NCI-H82 treated with DMSO at 0.1 percent for 48 hours (cell line): Measurements from ENCODE around the gene NOTO.
"Not testable (repeated sequence)": the region's sequence is repeated elsewhere in the genome, so short reads cannot be mapped to it uniquely, and the experiment has no call there.

ENCODE experiments used
- DNase-seq: peaks from one replicate; lab custom pipeline; 2025; ENCODE audit not compliant: unreplicated experiment; lab: John Stamatoyannopoulos, UW

Gene NOTO, protein sequence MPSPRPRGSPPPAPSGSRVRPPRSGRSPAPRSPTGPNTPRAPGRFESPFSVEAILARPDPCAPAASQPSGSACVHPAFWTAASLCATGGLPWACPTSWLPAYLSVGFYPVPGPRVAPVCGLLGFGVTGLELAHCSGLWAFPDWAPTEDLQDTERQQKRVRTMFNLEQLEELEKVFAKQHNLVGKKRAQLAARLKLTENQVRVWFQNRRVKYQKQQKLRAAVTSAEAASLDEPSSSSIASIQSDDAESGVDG

DNA sequence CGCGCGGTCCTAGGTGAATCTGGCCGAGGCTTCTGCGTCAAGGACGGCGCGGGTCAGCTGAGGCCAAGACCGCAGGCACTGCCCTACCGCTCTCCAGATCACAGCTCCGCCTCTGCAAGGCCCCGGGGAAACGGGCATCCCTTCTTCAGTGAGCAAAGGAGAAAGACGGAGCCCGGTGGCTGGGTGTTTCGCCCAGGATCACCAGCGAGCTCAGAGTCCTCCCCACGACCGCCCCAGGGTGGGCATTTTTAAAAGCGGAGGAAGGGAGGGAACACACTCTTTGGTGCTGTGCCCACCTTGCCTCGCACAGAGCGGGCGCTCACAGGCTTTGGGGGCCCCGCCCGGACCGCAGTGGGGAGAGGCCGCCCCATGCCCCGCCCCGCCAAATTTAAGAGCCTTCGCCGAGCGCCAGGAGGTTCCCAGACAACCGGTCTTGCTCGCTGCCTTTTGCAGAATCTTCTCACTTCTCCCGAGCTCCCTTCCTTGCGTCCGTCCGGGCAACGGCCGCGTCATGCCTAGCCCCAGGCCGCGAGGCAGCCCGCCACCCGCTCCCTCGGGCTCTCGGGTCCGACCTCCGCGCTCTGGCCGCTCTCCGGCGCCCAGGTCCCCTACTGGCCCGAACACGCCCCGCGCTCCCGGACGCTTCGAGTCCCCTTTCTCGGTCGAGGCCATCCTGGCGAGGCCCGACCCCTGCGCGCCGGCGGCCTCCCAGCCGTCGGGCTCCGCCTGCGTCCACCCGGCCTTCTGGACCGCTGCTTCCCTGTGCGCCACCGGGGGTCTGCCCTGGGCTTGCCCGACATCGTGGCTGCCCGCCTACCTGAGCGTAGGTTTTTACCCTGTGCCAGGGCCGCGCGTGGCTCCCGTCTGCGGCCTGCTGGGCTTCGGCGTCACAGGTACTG lies at the start of gene NOTO:
NOTO (plus strand) TSS at position 419 of the 899 bp plus-strand sequence; CDS start at position 512, 93 bp downstream.
- no peak for DNase-seq

DNA sequence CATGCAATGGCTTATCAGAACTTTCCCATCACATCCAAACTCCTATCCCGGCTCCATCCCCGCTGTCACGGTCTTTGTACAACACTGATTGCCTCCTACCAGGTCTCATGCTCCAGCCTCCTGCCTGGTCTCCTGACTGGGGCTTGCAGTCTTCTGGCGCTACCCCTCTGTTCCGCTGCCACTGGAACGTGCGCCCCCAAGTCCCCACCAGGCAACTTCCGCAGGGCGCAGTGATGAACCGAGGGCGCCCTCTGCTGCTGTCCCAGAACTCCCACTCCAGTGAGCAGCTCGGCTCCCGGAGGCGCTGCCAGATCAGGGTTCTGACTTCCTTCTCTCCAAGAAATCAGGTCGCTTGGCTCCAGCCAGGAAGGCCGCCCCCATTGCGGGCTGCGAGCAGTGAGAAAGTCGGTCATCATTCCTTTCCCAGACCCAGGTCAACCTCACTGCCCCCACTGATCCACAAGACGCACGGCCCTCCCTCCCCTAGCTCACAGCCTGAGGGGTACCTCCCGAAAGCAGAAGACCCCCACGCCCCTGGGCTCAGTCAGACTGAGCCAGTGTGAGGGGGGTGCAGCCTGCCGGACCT lies 45.7 kb upstream of the NOTO start:
- DNase-seq, result peak; percentile 45

DNA sequence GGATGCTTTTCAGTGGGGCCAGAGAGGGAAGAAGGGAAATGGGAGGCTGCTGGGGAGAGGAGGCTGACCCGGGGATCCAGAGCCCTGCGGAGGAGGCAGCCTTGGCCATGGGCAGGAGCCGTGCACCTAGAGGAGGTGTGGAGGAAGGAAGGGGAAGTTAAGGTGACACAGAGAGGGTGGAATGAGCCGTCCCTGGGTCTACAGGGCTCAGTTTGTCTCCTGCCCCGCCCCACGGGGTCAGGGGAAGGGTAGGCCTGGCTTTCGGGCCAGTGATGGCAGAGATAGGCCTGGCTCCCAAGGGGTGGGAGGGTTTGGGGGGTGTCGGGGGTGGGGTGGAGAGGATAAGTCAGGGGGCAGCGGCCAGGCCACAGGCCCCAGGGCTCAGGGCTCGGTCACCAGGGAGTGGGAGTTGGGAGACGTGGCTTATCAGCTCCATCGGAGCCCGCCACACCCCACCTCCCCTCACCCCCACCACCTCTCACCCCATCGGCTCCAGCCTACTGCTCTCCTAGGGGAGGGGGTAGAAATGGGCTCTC lies 39.5 kb upstream of the NOTO start:
- no peak for DNase-seq

DNA sequence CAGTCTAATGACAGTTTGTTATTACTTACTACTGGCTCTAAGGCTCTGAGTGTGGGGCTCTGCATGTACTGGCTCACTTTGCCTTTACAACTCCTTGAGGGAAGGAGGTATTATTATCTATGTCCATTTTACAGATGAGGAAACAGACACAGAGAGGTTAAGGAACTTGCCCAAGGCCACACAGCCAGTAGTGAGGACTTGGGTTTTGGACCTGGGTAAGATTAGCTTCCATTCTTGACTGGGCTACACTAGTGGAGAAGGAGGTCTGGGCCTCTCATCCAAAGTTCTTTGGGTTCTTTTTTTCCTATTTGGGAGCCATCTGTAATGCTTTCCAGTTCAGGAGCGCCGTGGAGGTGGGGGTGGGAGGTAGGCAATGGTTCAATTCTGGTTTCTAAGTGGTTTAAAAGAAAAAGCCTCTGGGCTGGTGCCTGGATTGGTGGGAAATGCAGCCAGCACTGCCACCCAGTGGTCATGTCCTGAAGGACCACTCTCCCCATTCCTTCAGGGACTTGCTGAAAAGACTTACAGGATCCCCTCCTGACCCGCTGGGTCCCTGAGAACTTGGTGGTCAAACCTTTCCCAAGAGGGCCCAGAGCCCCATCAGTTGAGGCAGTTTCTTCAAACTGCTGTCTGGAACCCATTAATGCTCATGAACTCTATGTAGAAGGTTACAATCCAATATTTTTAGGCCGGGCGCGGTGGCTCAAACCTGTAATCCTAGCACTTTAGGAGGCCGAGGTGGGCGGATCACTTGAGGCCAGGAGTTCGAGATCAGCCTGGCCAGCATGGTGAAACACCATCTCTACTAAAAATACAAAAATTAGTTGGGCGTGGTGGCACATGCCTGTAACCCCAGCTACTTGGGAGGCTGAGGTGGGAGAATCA lies 38.6 kb upstream of the NOTO start:
- no peak for DNase-seq

DNA sequence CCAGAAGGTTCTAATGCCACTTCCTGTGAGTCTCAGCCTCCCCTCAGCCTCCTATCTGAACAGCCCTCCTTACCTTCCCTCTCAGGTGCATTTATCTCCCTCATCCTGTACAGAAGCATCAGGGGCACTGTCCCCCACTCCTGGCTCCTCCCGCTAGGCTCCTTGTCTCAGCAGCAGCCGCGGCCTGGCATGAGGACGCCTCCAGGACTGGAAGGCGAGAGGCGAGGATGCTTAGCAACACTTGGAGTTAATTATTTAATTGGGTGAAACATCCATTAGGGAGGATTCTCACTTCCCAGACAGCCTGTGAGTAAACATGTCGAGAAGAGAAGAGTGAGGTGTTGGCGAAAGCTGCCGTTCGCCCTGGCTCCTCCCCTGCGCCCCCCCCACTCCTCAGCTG lies 36.4 kb upstream of the NOTO start:
- not testable (repeated sequence) for DNase-seq

DNA sequence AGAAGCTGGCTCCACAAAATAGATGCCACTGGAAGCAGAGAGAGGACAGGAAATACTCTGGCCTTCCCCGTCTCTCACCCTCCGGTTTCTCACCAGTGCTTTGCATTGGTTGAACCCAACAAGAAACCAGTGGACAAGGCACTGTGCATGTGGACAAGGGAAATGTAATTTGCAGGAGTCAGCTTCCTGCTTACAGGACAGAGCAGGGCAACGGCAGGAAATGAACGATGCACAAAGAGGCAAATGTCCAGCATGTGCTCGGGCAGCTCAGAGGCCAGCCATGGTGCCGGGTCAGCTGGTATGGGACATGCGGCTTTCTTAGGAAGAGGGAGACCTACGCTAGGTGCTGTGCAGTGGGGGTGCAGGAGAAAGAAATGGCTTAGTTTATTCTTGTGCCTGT lies 35.6 kb upstream of the NOTO start:
- DNase-seq, result not testable (repeated sequence)

DNA sequence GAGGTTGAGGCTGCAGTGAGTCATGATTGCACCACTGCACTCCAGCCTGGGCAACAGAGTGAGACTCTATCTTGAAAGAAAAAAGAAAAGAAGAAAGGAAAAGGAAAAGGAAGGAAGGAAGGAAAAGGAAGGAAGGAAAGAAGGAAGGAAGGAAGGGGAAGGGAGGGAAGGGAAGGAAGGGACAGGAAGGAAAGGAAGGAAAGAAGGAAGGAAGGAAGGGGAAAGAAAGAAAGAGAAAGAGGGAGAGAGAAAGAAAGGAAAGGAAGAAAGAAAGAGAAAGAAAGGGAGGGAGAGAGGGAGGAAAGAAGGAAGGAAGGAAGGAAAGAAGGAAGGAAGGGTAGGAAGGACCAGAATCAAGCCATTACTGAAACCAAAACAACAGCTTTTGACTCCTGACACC lies 34.0 kb upstream of the NOTO start:
- not testable (repeated sequence) for DNase-seq

DNA sequence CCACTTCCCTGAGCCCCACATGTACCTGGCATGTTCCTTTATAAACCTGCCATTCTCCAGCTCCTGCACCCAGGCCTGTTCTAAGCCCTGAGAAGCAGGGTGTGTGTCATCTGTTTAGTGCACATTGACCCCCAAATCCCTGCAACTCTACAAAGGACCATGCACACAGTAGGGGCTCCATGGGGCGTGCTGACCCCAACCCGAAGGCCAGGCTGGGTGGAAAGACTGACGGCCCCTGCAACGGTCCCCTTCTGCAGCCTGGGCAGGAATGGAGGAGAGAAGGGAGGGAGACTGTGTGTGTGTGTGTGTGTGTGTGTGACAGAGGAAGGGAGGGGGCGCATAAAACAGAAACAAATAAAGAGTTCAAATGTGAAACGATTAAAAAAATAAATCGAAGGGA lies 32.0 kb upstream of the NOTO start:
- not testable (repeated sequence) for DNase-seq

DNA sequence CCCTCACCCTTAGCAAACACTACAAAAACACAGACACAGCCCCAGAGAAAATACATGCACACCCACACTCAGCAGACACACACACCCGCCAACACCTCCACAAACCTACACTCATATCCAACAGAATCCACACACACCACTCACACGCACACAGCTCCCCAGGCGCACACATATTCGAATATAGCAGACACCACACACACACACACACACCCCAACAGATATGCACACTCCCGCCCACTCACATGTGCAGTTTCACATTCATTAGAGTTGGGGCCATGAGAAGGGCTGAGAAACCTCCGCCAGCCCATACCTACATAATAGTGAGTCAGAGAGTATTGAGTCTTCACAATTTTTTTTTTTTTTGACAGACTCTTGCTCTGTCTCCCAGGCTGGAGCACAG lies 29.4 kb upstream of the NOTO start:
- no peak for DNase-seq

DNA sequence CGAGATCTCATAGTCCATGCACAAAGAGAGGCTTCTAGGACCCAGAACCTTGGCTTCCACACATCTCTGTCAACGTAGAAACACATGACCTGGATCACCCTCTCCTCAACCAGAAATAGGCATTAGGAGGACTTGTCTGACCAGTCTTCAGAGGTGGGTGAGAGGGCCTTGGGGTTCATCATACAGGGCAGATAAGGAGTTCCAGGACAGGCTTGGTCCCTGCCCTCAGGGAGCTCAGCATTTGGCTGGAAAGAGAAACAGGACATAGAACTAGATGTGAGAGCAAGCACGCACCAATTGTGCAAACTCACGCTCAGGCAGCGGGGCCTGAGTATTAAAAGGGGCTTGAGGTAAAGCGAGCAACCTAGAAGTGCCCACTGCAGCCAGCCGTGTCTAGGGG lies 28.6 kb upstream of the NOTO start:
- no peak for DNase-seq

DNA sequence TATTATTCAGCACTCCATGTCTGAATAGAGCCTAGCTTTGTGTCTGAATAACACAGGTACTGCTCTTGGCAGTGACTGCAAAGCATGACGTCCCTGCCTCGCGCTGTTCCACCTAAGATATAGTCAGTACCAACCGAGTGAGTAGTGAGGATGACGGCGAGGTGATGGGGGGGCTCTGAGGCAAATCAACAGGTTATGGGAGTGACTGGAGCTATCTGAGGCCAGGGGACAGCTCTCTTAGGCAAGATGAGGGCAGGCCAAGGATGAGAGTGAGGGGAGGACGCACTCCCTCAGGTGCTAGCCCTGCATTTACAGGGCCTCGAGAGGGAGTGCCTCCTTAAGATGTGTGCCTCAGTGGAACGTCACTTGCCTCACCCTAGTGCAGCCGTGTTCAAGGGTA lies 28.1 kb upstream of the NOTO start:
- no peak for DNase-seq

DNA sequence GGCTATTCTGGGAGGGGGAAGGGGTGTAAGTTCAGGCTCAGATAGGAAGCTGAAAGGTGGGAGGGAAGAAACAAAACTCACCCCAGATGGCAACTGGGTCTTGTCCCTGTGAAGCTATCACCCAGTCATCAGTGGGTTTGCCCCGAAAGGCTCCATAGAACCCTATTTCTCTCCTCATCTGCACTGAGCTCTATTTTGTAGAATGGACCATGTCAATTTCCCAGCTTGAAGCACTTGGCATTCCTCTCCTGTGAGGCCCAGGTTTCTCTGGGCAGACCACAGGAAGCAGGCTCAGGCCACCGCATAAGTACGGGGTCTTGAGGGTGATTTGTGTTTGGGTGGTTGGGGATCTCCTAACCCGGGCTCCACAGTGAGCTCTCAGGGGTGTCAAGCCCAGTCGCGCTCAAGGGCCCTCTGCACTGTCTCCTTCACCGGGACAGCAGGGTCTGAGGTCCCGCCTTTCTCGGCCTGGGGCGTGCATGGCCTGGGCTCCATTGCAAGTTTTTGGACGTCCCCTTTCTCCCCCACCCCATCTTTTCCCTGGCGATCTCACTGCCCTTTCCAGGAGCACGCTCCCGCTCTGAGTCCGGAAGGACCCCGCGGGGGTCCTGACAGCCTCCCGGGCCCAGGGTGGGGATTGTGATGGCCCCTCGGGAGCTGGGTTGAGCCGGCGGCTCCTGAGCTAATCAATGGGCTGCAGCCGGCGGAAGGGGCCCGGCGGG lies 27.3 kb upstream of the NOTO start:
- no peak for DNase-seq

DNA sequence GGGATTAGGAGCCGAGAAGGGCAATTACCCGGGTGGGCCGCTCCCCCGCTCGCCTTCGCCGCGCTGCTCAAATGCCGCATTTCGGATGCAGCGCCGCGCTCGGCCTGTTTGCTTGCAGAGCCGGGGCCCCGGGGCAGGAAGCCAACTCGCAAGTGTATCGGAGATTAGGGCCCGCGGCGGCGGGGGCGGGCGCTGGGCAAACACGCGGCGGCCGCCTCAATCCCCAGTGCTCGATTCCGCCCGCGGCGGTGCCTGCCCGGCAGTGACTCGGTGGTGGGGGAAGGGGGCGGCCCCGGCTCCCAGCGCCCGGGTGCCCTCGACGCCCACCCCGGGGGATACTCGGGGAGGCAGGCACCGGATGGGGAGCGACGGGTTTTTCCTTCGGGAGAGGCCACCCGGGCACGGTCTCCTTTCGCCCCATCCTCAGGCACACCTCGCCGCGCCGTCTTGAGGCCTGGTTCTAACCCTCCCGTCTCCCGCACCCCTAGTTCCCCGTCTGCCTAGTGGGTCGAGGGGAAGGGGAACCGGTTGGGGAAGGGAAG lies 26.6 kb upstream of the NOTO start:
- DNase-seq, result peak; percentile 15

DNA sequence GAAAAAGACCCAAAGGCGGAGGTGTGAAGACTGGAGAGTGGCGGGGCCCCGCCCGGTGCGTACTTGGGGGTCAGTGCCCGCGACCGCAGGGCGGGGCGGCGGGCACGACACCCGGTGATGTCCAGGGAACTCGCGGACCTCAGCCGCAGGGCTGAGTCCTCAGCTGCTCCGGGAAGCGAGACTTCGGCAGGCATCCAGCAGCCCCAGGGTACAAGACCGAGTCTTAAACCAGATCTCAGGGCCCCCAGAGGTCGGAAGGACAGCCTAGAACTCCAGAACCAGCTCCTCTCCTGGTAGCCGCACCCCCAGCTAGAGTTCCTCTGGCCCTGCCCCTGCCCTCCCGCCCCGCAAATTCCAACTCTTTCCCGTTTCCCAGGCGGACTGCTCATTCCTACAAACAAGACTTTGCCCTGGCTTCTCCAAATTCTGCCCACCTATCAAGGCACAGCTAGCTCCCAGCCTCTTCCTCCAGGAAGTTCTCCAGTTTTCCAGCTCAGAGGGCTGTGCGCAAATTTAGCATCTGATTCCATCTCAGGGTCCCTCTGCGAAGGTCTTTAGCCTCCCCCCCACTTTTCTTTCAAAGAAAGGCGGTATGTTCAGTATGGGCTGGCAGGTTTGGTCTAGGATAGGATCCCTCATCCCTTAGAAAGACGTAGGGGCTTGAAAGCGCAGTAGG lies 26.0 kb upstream of the NOTO start:
- DNase-seq, result no peak

DNA sequence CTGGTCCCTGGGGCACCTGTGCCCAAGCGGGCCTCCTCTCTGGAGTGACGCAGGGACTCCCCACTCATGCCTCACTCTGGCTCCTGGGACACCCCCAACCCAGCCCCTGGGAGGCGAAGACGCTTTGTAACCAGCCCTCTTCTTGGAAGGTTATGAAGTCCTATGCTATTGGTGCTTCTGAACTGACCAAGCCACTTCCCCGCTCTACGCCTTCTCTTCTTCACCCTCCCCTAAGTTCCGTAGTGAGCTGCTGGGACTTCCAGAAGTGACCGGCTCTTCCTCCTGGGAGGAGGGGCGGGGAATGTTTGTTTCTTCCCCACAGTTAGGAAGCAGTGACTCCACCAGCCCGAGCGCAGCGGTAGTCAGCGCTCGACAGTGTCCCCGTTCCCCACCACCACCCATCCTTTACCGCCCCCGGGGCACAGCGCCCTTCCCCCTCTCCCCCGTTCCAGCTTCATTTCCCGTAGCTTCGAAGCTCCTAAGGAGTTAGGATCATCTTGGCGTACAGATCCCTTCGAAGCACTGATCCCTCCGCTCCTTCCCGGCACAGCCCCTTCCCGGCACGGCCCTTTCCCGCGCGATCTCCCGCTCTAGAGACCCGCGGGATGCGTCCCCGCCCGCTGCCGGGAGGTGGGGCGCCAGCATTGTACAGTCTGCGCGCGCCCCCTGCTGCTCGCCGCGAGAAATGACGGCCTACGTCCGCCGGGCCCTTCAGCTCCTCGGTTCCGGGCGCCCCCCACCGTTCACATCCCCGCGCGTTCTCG lies 25.3 kb upstream of the NOTO start:
- peak; percentile 63 for DNase-seq

DNA sequence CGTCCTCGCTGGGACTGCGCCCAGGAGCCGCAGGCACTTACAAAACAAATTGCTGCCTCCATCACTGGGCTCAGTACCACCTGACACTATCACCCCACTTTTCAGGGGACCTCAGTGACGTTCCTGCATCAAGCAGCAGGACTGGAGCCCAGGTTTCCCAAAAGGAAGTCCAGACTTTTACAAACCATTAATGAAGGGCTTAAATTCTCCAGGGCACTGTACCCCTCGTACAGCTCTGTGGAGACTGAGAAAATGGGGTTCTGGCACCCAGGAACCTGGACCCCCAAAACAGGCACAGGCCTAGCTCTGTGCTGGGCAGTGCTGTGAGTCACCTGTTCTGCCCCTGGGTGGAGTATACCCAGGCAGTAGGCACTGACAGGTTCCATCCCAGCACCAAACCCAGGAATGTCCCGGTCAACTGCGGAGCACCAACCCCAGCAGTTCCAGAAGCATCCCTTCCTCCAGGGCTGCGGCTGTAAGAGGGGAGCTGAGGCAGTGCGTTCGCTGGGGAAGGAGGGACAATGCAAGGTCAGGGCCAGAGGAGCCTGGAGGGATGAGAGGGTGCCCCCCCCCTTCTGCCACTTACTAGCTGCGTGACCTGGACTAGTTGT lies 24.6 kb upstream of the NOTO start:
- no peak for DNase-seq

DNA sequence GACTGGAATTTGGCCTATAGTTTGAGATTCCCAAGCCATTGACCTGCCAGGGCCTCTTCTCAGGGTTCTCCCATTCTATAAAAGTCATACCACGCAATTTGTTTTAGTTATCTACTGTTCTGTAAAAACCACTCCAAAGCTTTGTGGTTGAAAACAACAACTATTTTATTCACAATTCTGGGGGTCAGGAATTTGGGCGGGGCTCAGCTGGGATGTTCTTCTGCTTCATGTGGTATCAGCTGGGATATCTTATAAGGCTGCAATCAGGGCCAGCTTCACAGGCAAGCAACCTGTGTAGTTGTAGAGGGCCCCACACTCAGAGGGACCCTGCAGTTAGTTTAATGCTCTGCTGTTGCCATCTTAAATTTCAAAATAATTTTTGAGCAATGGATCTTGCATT lies 16.4 kb upstream of the NOTO start:
- no peak for DNase-seq

DNA sequence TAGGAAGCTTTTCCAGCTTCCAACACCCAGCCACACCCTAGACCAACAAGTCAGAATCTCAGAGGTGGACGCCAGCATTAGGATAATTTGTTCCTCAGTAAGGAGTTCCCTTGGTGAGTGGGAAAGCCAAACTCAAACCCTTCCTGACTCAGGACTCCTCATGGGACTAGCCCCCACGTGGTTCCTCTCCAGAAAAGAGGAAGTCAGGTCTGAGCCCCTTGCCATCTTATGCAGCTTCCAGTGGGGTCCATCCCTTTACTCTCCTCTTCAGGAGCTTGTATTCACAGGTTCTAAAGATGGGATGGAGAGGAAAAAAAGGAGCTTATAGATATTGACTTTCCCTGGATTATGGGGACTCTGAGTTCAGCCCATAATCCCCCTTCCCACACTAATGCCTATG lies 14.8 kb upstream of the NOTO start:
- peak; percentile 66 for DNase-seq
